Measurements from ENCODE around the gene LRRC26. TPM values are rescaled to one million over a fixed set of nuclear protein-coding genes. Genes with fewer than 3 reads are reported as not detected.

Gene LRRC26, protein sequence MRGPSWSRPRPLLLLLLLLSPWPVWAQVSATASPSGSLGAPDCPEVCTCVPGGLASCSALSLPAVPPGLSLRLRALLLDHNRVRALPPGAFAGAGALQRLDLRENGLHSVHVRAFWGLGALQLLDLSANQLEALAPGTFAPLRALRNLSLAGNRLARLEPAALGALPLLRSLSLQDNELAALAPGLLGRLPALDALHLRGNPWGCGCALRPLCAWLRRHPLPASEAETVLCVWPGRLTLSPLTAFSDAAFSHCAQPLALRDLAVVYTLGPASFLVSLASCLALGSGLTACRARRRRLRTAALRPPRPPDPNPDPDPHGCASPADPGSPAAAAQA
- not detected in 2 replicates for total RNA-seq
- polyA plus RNA-seq: 1.4 and 2.3 TPM in 2 replicates

GRCh38 chr9:137169896-137170358 lies at the start of gene LRRC26:
Gene LRRC26, minus strand, starts transcription at chr9:137170051. Its CDS starts 108 bp downstream, at chr9:137169943.
- Histone ChIP-seq H3K36me3 (no peaks in the 10 kb centered on the region), H3K4me3 (peak within 1 kb of the TSS; percentile 28), H3K27ac (no peak within 1 kb of the TSS), H3K27me3 (peaks cover 99% of the 10 kb centered on the region), H3K4me1 (ENCODE audit: low read depth) (peaks cover 3% of the 10 kb centered on the region), H3K9me3 (ENCODE audit: low read depth) (no peaks in the 10 kb centered on the region)
- no peak for TF ChIP-seq CTCF (IDR thresholded peaks at IDR 0.05; ENCODE audit: low read depth, low read length)
- no peak for DNase-seq (ENCODE audit: low read depth in 1 of 2, low spot score in 1 of 2)

DNA sequence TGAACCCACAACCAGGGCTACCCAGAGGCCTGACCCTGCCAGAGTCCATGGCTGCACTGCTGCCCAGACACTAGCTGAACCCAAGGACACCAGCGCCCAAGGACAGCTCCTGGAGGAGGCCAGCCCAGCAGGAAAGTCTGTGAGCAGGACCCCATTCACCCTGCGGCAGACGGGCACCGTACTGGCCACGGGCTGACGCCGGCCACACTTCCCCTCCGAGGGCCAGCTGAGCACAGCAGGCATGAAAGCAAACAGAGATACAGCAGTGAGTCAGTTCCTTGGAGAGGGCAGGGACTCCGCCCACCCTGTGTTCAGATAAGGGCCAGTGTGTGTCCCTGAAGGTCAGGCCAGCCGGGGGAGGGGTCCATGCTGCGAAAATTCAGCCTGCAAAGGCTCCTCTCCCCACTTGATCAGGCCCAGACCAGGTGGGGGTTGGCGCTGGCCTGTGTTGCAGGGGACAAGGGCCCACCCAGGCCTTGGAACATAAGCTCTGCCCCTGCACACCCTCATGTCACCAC lies 49.0 kb upstream of the LRRC26 start:
- Histone ChIP-seq H3K9me3 (ENCODE audit: low read depth) (no peaks in the 10 kb centered on the region), H3K27me3 (no peaks in the 10 kb centered on the region), H3K4me3 (no peak overlapping the region), H3K27ac (peak overlapping the region; percentile 90), H3K4me1 (ENCODE audit: low read depth) (peaks cover 31% of the 10 kb centered on the region), H3K36me3 (no peaks in the 10 kb centered on the region)
- TF ChIP-seq CTCF (IDR thresholded peaks at IDR 0.05; ENCODE audit: low read depth, low read length): no peak
- DNase-seq (ENCODE audit: low read depth in 1 of 2, low spot score in 1 of 2): peak; percentile 65 to 68

DNA sequence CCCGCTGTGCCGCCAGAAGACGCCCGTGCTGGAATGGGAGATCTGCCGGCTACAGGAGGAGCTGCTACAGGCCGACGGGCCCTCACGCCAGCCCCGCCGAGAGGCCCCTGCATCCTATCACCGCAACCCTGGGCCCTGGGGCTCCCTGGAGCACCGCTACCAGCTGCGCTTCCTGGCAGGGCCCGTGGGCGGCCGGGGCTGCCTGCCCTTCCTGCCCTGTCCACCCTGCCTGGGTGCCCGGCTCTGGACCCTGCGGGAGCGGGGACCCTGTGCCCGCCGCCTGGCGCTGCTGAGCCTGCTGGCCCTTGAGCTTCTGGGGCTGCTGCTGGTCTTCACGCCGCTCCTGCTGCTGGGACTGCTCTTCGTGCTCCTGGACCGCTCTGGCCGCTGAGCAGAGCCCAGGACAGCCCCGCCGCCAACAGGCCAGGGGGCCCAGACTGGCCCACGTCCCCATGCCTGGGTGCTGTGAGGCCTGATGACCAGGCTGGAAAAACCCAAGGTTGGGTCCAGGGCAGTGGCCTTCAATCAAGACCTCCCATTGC lies 48.4 kb upstream of the LRRC26 start:
- Histone ChIP-seq H3K27me3 (no peaks in the 10 kb centered on the region), H3K36me3 (no peaks in the 10 kb centered on the region), H3K9me3 (ENCODE audit: low read depth) (no peaks in the 10 kb centered on the region), H3K4me3 (no peak overlapping the region), H3K4me1 (ENCODE audit: low read depth) (peaks cover 31% of the 10 kb centered on the region), H3K27ac (peak overlapping the region; percentile 90)
- no peak for DNase-seq (ENCODE audit: low read depth in 1 of 2, low spot score in 1 of 2)
- no peak for TF ChIP-seq CTCF (IDR thresholded peaks at IDR 0.05; ENCODE audit: low read depth, low read length)

GRCh38 chr9:137217276-137218211 lies 47.7 kb upstream of the LRRC26 start:
- Histone ChIP-seq H3K4me1 (ENCODE audit: low read depth) (peaks cover 25% of the 10 kb centered on the region), H3K27ac (peak overlapping the region; percentile 90), H3K36me3 (no peaks in the 10 kb centered on the region), H3K4me3 (no peak overlapping the region), H3K27me3 (no peaks in the 10 kb centered on the region), H3K9me3 (ENCODE audit: low read depth) (no peaks in the 10 kb centered on the region)
- DNase-seq (ENCODE audit: low read depth in 1 of 2, low spot score in 1 of 2): peak; percentile 24 to 76
- TF ChIP-seq CTCF (IDR thresholded peaks at IDR 0.05; ENCODE audit: low read depth, low read length): no peak
